Ishikawa (cell line): ENCODE data around the gene TNFRSF19.

Source experiments
- CEBPB ChIP-seq: IDR thresholded peaks from 2 replicates; pipeline ENCODE4 v1.6.1; 2012
- CREB1 ChIP-seq: IDR thresholded peaks from 2 replicates; pipeline ENCODE4 v1.6.1; 2012; ENCODE audit warnings: low read depth
- EGR1 ChIP-seq: IDR thresholded peaks from 2 replicates; pipeline ENCODE4 v1.6.1; 2012
- EP300 ChIP-seq: IDR thresholded peaks from 2 replicates; pipeline ENCODE4 v1.6.1; 2012; ENCODE audit warnings: borderline replicate concordance
- FOXM1 ChIP-seq: IDR thresholded peaks from 2 replicates; pipeline ENCODE4 v1.6.1; 2012; ENCODE audit warnings: low read depth, borderline replicate concordance
- MAX ChIP-seq: IDR thresholded peaks from 2 replicates; pipeline ENCODE4 v1.6.1; 2012
- NFIC ChIP-seq: IDR thresholded peaks from 2 replicates; pipeline ENCODE4 v1.6.1; 2012
- RAD21 ChIP-seq: IDR thresholded peaks from 2 replicates; pipeline ENCODE4 v1.6.1; 2012; ENCODE audit warnings: low read depth
- REST ChIP-seq: IDR thresholded peaks from 2 replicates; pipeline ENCODE4 v1.6.1; 2012; ENCODE audit warnings: low read depth, mild to moderate bottlenecking
- TAF1 ChIP-seq: IDR thresholded peaks from 2 replicates; pipeline ENCODE4 v1.6.1; 2012; ENCODE audit warnings: low read depth, mild to moderate bottlenecking
- TCF12 ChIP-seq: IDR thresholded peaks from 2 replicates; pipeline ENCODE4 v1.6.1; 2012; ENCODE audit warnings: low read depth
- TEAD4 ChIP-seq: IDR thresholded peaks from 2 replicates; pipeline ENCODE4 v1.6.1; 2012
- USF1 ChIP-seq: IDR thresholded peaks from 2 replicates; pipeline ENCODE4 v1.6.1; 2012
- YY1 ChIP-seq: IDR thresholded peaks from 2 replicates; pipeline ENCODE4 v1.6.1; 2012; ENCODE audit warnings: low read depth
- ZBTB7A ChIP-seq: IDR thresholded peaks from 2 replicates; pipeline ENCODE4 v1.6.1; 2012; ENCODE audit warnings: low read depth

The TNFRSF19 gene

GRCh38 chr13:23619068-23619855 is 49.0 kb downstream of the TNFRSF19 start:
- TF ChIP-seq EP300 (no peak), FOXM1 (no peak), RAD21 (no peak), TEAD4 (no peak), CEBPB (no peak), TAF1 (no peak), YY1 (no peak), REST (no peak), USF1 (no peak), EGR1 (no peak), CREB1 (no peak), NFIC (no peak), MAX (no peak), TCF12 (no peak)

GRCh38 chr13:23620211-23620610 is 50.0 kb downstream of the TNFRSF19 start:
- TF ChIP-seq YY1 (no peak), ZBTB7A (no peak), TCF12 (no peak), EGR1 (no peak), NFIC (no peak), CREB1 (no peak), TAF1 (no peak), REST (no peak), EP300 (no peak), TEAD4 (no peak), MAX (no peak), FOXM1 (no peak), CEBPB (no peak), RAD21 (no peak), USF1 (no peak)

GRCh38 chr13:23620613-23621315 is 50.6 kb downstream of the TNFRSF19 start:
- TF ChIP-seq MAX (no peak), EGR1 (no peak), TAF1 (no peak), CREB1 (no peak), REST (no peak), CEBPB (no peak), NFIC (no peak), RAD21 (no peak), YY1 (no peak), TEAD4 (no peak), FOXM1 (no peak), USF1 (no peak), TCF12 (no peak), EP300 (no peak), ZBTB7A (no peak)
